CD4-positive, alpha-beta T cell treated with Interleukin-17A for 4 hours (primary cell): ENCODE measurements around the gene CES2.
"Not testable (repeated sequence)": the region's sequence is repeated elsewhere in the genome, so short reads cannot be mapped to it uniquely, and the experiment has no call there.

Experiments
- DNase-seq: peaks from one replicate; pipeline ENCODE4 v3.0.0-alpha.2; 2020; ENCODE audit warnings: mixed read lengths

CES2 gene

DNA sequence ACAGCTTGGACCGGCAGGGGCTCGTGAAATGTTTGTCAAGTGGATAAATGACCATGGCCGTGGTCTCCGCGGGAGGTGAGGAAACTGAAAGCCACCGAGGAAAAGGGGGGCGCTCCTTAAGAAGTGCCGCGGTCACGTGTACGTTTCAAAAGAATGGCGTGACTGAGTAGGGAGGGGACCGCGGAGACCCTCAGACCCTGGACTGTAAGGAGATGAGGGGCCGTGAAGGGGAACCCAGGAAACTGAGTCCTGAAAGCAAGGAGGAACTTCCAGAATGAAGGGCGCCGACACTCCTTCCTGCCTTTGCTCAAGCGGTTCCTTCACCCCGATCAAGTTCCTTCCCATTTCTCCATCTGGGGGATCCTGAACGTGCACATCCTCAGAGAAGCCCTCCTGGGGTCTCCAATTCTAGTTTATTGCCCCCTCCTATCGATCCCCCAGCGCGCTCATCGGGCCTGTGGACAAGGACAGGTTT is 440 bp upstream of the CES2 start:
- not testable (repeated sequence) for DNase-seq

DNA sequence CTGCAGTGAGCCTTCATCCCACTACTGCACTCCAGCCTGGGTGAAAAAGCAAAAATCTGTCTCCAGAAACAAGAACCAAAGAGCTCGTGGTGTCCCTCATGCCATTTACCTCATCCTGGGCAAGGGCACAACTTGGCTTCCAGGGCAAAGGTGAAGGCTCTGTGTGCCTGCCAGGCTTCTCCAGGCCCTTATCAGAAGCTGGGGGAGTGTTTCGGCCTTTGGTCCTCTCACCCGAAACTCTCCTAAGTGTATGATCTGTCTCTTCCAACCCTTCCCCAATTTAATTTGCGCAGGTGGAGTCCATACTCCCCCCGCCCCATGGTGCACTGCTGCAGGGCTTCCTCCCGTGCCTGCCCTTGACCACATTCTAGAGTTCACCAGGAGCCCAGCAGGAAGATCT is 1.1 kb downstream of the CES2 start:
- no peak for DNase-seq

DNA sequence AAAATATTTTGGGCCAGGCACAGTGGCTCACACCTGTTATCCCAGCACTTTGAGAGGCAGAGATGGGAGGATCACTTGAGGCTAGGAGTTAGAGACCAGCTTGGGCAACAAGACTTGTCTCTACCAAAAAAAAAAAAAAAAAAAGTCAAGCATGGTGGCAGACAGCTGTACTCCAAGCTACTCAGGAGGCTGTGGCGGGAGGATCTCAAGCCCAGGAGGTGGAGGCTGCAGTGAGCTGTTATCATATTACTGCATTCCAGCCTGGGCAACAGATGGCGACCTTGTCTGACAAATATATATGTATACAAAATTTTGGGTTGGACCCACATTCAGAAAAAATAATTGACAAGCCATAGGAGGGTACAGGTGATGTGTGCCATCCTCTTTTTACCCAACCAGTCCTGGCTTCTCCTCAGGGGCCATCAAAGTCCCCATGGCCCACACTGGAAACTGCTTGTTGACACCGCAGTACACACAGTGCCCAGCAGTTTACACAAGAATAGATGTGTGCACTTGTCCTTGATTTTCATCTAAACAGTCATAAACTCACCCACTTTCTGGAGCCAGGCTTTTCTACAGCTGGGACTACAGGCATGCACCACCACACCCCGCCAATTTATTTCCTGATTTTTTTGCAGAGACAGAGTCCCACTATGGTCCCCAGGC is 1.7 kb downstream of the CES2 start:
- no peak for DNase-seq

DNA sequence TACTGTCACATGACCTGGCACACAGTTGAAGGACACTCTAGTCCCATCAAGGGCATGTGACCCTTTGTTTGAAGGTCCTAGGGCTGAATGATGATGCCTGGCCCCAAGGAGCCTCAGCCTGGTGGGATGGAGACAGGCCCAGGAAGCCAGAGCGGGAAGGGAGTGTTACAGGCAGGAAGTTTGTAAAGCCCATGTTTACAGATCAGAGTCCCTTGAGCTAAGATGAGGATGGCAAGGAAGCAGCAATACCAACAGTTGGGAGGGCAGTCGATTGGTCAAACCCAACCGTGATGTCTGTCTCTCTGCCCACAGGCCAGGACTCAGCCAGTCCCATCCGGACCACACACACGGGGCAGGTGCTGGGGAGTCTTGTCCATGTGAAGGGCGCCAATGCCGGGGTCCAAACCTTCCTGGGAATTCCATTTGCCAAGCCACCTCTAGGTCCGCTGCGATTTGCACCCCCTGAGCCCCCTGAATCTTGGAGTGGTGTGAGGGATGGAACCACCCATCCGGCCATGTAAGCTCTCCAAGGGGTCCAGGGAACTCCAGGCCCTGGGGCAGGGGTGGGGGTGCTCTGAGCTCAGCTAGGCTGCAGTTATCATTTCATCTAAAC is 2.5 kb downstream of the CES2 start:
- DNase-seq: no peak

DNA sequence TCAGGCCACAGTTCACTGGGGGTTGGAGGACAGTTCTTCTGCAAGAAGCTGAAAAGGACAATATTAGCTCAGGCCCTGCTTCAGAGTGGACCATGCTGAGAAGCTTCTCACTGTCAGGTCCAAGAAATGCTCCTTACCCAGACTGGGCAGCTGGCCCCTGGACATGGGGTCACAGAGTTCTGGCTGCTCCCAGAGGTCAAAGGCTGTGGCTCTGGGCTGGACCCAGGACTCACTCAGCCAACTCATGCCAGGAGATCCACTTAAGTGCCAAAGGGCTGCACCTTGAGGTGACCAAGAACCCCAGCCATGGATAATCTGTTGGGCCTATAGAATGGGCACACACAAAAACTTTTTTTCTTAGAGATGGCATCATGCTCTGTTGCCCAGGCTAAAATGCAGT is 4.0 kb downstream of the CES2 start:
- no peak for DNase-seq

DNA sequence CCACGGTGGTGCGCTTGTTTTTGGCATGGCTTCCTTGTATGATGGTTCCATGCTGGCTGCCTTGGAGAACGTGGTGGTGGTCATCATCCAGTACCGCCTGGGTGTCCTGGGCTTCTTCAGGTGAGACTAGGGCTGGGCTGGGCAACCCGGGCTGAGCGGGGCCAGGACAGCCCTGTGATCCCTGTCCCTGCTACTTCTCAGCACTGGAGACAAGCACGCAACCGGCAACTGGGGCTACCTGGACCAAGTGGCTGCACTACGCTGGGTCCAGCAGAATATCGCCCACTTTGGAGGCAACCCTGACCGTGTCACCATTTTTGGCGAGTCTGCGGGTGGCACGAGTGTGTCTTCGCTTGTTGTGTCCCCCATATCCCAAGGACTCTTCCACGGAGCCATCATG is 4.9 kb downstream of the CES2 start:
- no peak for DNase-seq

DNA sequence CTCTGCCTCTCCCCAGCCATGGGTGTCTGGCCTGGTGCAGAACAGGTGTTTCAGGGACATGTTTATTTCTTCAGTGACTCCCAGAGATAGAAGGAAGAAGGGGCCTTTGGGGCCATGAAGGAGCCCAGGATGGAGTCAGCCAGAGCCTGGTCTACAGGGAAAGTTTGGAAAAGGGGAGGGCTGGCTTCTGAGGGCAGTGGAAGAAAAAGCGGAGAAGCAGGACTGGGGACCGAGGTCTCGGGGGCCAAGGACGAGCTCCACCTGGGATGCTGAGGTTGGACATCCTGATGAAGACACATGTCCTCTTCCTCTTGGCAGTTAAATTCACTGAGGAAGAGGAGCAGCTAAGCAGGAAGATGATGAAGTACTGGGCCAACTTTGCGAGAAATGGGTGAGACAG is 7.7 kb downstream of the CES2 start:
- DNase-seq: no peak

- no peak for DNase-seq
Measured at GRCh38 chr16:66943426-66944053, 8.2 kb downstream of the CES2 start.

GRCh38 chr16:66944054-66944441 is 8.7 kb downstream of the CES2 start:
- no peak for DNase-seq

DNA sequence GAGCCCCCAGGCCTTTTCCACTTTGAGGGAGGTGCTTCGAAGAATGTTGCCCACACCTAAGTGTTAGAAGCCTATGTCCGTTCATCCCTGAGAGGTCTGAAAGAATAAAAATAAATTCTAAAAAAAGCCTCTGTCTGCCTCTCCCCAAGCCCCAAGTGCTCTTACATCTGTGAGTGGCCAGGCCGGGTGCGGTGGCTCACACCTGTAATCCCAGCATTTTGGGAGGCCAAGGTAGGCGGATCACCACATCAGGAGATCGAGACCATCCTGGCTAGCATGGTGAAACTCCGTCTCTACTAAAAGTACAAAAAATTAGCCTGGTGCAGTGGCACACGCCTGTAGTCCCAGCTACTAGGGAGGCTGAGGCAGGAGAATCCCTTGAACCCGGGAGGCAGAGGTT is 9.7 kb downstream of the CES2 start:
- DNase-seq: not testable (repeated sequence)

DNA sequence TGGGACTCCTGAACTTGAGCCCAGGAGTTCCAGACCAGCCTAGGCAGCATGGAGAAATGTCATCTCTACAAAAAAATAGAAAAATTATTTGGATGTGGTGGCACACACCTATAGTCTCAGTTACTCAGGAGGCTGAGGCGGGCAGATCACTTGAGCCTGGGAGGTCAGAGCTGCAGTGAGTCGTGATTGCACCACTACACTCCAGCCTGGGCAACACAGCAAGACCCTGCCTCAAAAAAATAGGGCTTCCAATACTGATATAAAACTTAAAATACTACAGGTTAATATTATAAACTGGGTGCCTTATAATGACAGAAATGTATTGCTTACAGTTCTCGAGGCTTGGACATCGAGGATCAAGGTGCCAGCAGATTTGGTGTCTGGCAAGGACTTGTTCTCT is 10.6 kb downstream of the CES2 start:
- DNase-seq: no peak

GRCh38 chr16:66946541-66946940 is 11.2 kb downstream of the CES2 start:
- no peak for DNase-seq

- DNase-seq: no peak
Measured at GRCh38 chr16:66946974-66947301, 11.6 kb downstream of the CES2 start.

GRCh38 chr16:66947302-66948065 is 12.2 kb downstream of the CES2 start:
- peak; percentile 88 for DNase-seq

- peak; percentile 26 for DNase-seq
Measured at GRCh38 chr16:66948134-66948836, 13.0 kb downstream of the CES2 start.

GRCh38 chr16:66948837-66949225 is 13.5 kb downstream of the CES2 start:
- no peak for DNase-seq

DNA sequence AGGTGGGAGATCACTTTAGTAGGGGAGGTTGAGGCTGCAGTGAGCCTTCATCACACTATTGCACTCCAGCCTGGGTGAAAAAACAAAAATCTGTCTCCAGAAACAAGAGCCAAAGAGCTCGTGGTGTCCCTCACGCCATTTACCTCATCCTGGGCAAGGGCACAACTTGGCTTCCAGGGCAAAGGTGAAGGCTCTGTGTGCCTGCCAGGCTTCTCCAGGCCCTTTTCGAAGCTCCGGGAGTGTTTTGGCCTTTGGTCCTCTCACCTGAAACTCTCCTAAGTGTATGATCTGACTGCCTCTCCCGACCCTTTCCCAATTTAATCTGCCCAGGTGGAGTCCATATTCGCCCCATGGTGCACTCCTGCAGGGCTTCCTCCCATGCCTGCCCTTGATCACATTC is 14.2 kb downstream of the CES2 start:
- DNase-seq: no peak

- no peak for DNase-seq
Measured at GRCh38 chr16:66950437-66950836, 15.1 kb downstream of the CES2 start.

GRCh38 chr16:66950971-66951790 is 15.9 kb downstream of the CES2 start:
- no peak for DNase-seq

DNA sequence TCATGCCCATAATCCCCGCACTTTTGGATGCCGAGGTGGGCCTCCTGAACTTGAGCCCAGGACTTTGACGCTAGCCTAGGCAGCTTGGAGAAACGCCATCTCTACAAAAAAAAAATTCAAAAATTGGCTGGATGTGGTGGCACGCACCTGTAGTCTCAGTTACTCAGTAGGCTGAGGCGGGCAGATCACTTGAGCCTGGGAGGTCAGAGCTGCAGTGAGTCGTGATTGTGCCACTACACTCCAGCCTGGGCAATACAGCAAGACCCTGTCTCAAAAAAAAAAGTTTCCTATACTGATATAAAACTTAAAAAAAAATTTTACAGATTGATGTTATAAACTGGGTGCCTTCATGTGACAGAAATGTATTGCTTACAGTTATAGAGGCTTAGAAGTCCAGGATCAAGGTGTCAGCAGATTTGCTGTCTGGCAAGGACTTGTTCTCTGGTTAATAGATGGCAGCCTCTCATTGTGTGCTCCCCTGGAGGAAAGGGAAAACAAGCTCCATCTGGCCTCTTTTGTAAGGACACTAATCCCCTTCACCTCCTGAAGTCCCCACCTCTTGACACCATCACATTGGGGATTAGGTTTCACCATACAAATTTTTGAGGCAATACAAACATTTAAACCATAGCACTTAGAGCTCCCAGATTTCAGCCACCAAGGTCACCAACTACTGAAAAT is 17.3 kb downstream of the CES2 start:
- no peak for DNase-seq

GRCh38 chr16:66953462-66954096 is 18.3 kb downstream of the CES2 start:
- no peak for DNase-seq
